ENCODE data around the gene PCSK9. TPM values are rescaled to one million over a fixed set of nuclear protein-coding genes. Genes with fewer than 3 reads are reported as not detected.

The PCSK9 gene
- total RNA-seq, 1 donor from 2014 or later: 11.1 TPM

DNA sequence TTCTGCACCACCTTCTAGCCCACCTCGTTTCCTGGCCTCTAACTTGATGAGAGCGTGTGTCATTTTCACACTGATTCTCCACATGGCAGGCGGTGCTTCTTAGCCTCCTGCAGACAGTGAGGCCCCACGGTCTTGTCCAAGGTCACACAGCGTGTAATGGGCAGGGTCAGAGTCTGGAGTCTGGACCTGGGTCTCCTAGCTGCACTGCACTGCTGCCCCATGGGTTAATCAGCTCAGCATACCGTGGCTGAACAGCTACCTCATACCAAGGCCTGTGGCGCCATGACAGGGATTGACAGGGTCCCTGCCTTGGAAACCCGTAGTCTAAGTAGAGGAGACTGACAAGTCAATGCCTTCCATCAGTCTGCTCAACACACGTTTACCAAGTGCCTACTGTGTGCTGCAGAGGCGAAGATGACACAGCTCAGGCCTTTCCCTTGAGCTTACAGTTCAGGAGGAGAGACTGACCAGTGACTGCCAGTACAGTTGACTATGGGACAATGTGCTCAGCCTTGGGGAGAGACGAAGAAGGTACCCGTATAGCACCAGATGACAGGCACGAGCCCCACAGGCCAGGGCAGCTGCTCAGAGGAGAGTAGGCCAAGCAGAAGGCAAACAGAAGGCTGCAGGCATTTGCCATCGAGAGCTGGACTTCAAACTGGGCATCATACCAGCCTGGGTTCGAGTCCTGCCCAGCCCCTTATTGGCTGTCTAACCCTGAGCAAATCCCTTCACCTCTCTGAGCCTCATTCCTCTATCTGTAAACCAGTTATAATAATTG lies 5.5 kb downstream of the PCSK9 start:
- no peak for DNase-seq

GRCh38 chr1:55045430-55045829 lies 6.1 kb downstream of the PCSK9 start:
- DNase-seq: no peak

DNA sequence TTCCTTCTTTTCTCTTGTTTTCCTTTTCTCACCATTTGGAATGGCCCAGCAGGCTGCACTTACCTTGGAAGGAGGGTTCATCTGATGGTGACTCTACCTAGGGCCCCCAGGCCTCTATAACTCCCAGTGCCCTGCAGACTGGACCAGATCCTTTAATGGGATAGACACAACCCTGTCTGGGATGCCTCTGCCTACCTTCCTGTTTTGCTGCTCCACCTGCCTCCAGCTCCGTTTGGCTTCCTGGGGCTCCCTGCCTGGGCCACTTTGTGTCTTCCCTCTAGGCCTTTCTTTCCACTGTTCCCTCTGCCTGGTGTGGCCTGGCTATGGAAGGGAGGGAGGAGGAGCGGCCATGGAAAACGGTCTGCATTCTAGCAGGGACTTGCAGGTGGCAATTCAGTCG lies 7.5 kb downstream of the PCSK9 start:
- no peak for DNase-seq

DNA sequence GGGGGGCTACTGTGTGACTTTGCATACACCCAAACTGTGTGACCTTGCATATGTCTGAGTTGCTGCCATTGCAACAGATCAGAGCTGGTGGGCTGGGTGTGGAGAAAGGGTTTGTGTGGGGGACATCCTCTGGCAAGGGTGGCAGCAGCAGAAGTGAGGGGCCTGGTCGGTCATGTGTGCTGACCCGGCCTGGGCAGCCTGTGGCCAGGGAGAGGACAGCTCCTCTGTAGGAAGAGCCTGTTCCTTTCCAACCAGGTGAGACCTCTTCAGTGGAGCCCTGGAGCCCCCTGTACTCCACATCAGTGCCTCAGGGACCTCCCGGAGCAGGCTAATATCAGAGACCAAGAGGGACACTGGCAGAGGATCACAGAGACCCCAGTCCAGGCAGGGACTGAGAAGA lies 8.3 kb downstream of the PCSK9 start:
- DNase-seq: no peak

GRCh38 chr1:55048453-55049270 lies 9.3 kb downstream of the PCSK9 start:
- no peak for DNase-seq

GRCh38 chr1:55049271-55049913 lies 10.0 kb downstream of the PCSK9 start:
- no peak for DNase-seq

DNA sequence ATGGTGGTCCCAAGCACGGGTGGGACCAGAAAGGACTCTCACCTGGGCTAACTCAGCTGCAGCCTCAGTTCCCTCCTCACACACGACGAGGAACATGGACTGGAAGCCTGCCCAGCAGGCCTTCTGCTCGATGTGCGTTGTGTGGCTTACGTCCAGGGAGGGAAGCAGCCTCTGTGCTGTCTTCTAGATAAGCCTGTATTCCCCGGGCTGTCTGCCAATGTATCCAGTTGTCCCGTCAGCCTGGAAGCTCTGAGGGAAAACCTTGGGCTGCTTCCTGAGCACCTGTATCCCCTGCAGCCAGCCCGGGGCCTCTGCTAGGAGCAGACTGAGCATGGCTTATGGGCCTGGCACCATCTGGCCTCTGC lies 10.5 kb downstream of the PCSK9 start:
- peak; percentile 20 for DNase-seq

DNA sequence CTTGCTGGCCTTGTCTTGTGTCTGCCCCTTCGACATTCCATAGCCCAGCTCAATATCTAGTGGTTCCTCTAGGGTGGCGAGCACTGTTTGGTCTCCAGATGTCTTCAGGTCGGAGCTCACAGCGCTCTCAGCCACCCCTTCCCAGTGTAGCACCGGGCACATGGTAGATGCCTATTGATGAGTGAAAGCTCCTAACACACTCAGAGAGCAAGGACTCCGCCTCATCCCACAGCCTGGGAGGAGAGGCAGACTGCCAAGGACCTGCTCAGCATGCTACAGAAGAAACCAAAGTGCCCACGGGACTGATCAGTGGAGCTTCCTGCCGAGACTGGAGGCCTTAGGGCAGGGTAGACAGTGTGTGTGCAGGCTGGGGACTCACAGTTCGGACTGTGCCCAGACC lies 10.9 kb downstream of the PCSK9 start:
- DNase-seq: no peak

DNA sequence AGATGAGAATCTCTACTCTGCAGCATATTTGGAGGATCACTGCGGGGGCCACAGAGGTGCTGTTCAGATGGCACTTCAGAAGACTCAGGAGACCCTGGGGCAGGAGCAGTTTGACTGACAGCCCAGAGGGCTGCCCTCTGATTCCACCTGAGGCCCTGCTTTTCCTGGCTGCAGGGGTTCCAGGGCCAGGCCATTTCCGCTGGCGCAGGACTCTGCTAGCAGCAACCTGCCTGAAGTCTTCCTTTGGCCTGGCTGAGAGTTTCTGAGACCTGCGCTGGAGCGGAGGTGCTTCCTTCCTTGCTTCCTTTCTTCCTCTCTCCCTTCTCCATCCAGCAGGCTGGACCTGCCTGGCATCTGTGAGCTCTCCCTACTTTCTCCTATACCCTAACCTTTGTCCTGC lies 11.8 kb downstream of the PCSK9 start:
- no peak for DNase-seq

DNA sequence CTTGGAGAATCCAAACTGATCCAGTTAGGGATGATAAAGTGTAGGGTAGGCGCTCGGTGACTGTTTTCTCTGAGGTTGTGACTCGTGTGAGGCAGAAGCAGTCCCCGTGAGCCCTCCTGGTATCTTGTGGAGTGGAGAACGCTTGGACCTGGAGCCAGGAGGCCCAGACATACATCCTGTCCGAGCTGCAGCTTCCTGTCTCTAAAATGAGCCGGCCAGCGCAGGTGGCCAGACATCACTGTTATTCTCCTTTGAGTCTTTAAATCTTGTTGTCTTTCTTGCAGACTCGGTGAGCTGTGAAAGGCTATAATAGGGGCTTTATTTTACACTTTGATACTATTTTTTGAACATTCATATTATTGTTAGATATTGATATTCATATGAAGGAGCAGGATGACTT lies 12.3 kb downstream of the PCSK9 start:
- DNase-seq: no peak

DNA sequence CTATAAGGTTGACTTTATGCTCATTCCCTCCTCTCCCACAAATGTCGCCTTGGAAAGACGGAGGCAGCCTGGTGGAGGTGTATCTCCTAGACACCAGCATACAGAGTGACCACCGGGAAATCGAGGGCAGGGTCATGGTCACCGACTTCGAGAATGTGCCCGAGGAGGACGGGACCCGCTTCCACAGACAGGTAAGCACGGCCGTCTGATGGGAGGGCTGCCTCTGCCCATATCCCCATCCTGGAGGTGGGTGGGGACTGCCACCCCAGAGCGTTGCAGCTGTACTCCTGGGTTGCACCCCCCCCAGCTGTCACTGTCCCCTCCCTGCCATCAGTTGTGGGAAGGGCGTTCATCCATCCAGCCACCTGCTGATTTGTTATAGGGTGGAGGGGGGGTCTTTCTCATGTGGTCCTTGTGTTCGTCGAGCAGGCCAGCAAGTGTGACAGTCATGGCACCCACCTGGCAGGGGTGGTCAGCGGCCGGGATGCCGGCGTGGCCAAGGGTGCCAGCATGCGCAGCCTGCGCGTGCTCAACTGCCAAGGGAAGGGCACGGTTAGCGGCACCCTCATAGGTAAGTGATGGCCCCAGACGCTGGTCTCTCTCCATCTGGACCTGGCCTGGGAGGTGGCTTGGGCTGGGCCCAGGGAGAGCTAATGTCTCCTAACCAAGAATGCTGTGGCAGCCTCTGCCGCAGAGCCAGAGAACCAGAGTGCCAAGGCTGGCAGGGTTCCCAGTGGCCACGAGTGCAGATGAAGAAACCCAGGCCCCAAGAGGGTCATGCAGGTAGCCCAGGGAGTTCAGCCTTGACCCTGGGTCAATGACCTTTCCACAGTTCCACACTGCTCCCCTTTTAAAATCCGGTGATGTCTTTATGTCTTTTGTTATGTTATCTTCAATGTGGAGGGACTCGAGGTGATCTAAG lies 13.1 kb downstream of the PCSK9 start:
- no peak for DNase-seq

GRCh38 chr1:55053265-55053954 lies 14.1 kb downstream of the PCSK9 start:
- no peak for DNase-seq

GRCh38 chr1:55054396-55054795 lies 15.0 kb downstream of the PCSK9 start:
- no peak for DNase-seq

GRCh38 chr1:55055084-55055882 lies 15.9 kb downstream of the PCSK9 start:
- no peak for DNase-seq

DNA sequence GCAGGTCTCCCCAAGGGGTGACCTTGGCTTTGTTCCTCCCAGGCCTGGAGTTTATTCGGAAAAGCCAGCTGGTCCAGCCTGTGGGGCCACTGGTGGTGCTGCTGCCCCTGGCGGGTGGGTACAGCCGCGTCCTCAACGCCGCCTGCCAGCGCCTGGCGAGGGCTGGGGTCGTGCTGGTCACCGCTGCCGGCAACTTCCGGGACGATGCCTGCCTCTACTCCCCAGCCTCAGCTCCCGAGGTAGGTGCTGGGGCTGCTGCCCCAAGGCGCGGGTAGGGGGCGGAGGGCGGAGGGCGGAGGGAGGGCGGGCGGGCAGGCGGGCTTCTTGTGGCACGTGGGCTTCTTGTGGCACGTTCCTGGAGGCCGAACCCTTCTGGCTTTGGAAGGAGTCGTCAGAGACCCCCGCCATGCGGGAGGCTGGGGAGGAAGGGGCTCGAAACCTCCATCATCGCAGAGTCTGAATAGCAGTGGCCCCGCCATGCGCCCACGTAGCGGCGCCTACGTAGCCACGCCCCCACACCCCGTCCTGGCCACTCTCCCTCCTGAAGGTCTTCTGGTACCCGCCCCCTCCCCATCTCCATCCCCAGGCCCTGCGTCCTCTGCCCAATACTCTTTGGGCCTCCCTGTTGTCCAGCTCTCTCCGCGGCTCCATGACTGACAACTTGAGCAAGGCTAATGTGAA lies 16.7 kb downstream of the PCSK9 start:
- DNase-seq: no peak

DNA sequence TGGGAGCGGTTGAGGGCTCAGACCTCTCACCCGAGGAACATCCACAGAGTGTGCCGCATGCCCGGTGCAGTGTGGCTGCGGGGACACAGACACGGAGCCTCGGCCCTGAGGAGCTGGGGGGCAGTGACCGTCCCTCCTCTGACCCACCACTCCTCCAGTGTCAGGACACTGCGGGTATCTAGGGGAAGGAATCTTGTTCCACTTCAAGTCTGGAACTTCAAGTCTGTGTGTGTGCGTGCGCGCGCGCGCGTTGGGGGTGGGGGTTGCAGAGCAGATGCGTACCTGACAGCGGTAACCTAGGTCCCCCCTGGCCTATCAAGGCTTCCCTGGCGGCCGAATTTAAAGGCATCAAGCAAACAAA lies 17.3 kb downstream of the PCSK9 start:
- DNase-seq: no peak

DNA sequence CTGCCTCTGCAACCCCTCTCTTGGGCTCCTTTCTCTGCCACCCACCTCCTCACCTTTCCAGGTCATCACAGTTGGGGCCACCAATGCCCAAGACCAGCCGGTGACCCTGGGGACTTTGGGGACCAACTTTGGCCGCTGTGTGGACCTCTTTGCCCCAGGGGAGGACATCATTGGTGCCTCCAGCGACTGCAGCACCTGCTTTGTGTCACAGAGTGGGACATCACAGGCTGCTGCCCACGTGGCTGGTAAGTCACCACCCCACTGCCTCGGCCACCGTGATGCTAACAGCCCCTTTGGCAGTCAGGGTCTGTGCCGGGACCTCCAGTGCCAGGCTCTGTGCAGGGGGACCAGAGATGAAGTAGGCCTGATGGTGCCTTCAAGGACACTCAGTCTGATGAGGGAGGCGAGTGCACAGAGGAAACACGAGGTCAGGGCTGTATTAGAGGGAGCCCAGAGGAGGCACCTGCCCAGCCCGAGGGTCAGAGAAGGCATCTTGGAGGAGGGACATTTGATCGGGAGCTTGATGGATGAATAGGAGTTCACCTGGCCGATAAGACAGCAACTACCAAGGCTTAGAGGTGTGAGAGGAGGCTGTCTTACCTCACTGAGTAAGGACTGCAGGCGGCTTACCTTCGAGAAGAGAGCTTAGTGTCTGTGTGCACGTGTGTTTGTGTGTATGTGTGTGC lies 18.1 kb downstream of the PCSK9 start:
- no peak for DNase-seq

- no peak for DNase-seq
Measured at GRCh38 chr1:55057956-55058298, 18.6 kb downstream of the PCSK9 start.

GRCh38 chr1:55059302-55060132 lies 20.2 kb downstream of the PCSK9 start:
- no peak for DNase-seq
